ENCODE measurements around the gene AP5Z1.
"Not testable (repeated sequence)": the region's sequence is repeated elsewhere in the genome, so short reads cannot be mapped to it uniquely, and the experiment has no call there.

Gene AP5Z1

GRCh38 chr7:4789194-4790077 lies 14.0 kb downstream of the AP5Z1 start:
- DNase-seq, result no peak

DNA sequence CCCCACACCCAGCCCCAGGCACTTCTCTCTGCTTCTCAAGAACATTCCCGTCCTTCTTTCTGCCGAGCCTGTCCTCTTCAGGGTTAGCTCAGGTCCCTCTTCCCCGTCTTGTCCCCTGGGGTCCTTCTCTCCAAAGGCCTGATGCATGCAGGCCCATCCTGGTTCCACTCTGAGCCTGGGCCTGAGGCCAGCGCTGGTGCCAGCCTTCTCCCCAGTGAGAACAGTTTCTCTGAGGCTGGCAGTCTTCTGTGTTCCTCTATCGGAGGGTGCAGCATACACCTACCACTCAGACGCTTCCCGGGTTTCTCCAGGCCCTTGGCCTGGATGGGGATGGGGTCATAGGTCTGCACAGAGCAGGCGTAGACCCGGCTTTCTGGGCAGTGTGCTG lies 14.6 kb downstream of the AP5Z1 start:
- no peak for DNase-seq

- no peak for DNase-seq
Measured at GRCh38 chr7:4790516-4790991, 15.1 kb downstream of the AP5Z1 start.

DNA sequence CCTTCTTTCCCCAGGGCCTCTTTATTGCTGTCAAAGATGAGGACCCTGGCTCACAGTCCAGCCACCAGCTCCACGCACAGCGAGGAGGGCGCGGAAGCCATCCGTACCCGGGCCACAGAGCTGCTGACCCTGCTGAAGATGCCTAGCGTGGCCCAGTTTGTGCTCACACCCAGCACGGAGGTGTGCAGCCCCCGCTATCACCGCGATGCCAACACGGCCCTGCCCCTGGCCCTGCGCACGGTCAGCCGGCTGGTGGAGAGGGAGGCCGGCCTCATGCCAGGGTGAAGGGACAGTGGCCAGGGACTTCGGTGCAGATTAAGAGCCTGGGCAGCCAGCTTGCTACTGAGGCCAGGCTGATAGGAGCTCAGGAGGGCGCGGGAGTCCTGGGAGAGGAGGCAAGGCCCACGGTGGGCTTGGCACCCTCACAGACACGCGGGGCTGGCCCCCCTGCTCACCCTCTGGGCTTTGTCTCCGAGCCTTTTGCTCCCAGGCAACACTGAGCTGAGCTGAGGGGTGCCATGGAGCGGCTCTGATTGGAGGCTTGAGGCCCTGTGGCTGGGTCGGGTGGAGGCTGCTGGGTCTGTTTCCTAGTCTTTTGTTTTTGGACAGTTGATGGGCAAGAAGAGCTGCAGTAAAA lies 15.8 kb downstream of the AP5Z1 start:
- no peak for DNase-seq

- DNase-seq, result peak; percentile 27 to 72
Measured at GRCh38 chr7:4791738-4792536, 16.5 kb downstream of the AP5Z1 start.

GRCh38 chr7:4792537-4793126 lies 17.2 kb downstream of the AP5Z1 start:
- no peak for DNase-seq

DNA sequence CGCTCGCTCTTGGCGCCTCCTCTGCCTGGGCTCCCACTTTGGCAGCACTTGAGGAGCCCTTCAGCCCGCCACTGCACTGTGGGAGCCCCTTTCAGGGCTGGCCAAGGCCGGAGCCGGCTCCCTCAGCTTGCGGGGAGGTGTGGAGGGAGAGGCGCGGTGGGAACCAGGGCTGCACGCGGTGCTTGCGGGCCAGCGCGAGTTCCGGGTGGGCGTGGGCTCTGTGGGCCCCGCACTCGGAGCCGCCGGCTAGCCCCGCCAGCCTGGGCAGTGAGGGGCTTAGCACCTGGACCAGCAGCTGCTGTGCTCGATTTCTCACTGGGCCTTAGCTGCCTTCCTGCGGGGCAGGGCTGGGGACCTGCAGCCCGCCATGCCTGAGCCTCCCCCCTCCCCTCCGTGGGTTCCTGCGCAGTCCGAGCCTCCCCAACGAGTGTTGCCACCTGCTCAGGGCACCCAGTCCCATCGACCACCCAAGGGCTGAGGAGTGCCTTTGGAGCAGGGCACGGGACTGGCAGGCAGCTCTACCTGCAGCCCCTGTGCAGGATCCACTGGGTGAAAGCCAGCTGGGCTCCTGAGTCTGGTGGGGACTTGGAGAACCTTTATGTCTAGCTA lies 18.1 kb downstream of the AP5Z1 start:
- DNase-seq, result not testable (repeated sequence)

- not testable (repeated sequence) for DNase-seq
Measured at GRCh38 chr7:4794171-4794570, 18.7 kb downstream of the AP5Z1 start.

GRCh38 chr7:4794591-4795350 lies 19.3 kb downstream of the AP5Z1 start:
- no peak for DNase-seq

DNA sequence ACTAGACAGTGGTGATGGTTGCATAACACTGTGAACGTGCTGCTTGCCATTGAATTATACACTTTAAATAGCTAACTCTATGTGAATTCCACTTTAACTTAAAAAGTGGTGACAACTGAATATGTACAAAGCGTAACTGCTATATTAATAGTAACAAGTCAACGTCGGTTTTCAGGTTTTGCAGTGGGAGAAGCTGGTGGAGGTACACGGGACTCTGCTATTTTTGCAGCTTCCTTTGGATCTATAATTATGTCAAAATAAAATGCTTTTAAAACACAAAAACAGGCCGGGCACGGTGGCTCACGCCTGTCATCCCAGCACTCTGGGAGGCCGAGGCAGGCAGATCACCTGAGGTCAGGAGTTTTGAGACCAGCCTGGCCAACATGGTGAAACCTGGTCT lies 21.0 kb downstream of the AP5Z1 start:
- DNase-seq, result no peak

DNA sequence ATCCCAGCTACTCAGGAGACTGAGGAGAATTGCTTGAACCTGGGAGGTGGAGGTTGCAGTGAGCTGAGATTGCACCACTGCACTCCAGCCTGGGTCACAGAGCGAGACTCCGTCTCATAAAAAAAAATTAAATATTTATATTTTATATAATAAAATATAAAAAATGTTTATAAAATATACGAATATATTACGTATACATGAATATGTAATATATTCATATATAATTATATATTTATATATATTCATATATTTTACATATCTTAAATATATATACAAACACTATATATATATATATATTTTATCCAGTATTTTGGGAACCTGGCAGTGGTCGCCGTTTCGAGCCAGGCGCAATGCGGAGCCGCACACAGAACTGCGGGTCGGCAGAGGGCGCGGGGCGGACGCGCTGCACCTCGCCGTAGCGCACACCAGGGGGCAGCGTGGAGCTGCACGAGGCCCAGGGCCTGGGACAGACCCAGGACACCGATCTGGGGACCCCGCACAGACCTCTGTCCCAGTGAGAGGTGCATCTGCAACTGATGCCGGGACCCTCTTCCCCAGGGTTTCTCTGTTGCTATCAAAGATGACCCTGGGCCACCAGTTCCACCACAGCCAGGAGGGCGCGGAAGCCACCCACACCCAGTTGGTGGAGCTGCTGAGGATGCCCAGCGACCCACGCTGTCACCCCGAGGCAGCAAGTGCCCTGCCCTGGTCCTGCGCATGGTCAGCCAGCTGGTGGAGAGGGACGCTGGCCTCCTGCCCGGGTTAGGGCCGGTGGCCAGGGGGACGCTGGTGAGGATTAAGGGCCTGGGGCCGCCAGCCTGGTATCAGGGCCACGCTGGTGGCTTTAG lies 22.7 kb downstream of the AP5Z1 start:
- DNase-seq, result peak; percentile 17 to 22

DNA sequence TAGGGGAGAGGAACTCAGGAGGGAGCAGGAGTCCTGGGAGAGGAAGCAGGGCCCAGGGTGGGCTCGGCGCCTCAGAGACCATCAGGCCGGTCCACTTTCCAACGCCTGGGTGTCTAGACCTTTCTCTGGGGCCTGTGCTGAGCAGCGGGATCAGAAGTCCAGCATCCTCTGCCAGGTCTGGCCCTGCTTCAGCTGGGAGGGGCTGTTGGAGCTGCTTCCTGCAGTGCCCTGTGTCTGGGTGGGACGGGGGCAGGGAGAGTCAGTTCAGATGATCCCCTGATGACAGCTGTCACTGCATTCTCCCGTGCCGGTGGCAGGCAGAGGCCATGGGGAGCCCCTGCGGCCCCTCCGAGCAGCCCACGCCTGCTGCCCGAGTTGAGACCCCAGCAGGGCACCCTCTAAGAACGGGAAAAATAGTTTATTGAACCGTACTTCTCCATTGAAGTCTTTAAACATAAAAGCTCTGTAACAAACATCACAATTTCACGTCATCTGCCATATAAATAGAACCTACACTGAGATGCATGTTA lies 23.3 kb downstream of the AP5Z1 start:
- DNase-seq, result no peak

- no peak for DNase-seq
Measured at GRCh38 chr7:4799508-4800268, 24.3 kb downstream of the AP5Z1 start.

DNA sequence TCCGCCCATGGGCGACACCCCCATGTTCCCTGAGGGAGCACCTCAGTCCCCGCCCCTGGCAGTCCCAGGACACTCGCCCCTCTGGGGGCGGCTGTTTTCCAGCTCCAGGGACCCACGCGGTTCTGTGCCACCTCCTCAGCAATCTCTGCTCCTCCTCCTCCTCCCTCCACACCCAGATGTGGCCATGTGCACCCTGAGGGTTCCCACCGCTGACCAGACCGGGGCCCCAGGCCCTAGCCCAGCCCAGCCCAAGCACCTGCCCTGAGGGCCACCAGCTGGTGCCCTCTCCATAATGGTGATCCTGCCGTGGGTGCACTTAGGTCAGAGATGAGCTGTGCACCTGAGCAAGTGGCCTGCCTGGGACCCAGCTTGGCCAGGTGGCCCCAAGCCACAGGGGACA lies 25.1 kb downstream of the AP5Z1 start:
- DNase-seq, result no peak

DNA sequence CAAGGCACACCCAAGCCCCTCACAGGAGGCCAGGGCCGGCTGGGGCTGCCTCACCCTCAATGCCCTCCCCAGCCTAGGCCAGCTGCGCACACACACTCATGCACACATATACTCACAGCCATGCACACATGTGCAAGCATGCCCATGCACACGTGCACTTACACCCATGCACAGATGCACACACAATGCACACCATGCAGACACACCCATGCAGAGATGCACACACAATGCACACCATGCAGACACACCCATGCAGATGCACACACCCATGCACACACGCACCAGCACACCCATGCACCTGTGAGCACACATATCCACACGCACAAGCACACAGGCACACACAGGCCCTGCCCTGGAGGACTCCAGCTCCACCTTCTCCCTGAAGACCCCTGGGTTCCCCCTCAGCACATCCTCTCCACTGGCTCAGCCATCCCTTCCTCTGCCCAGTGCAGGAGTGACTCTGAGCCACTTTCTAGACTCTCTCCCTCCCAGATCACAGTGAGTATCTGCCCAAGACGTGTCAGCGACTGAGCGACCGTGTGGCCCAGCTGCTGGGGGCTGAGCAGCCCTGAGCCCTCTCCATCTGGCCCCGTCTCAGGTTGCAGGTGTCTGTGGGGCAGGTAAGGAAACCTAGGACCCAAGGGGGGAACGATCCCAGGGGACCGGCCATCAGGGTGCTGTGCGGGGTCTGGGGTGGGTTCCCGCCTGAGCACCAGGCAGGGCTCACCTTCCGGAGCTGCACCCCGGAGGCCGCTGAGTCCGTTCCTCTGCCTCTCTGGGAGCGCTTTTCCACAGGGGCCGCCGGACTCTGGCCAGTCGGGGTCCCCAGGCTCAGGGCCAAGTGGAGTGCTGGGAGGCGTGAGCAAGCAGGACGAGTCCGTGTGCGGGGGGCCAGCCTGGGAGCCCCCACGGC lies 25.8 kb downstream of the AP5Z1 start:
- no peak for DNase-seq

DNA sequence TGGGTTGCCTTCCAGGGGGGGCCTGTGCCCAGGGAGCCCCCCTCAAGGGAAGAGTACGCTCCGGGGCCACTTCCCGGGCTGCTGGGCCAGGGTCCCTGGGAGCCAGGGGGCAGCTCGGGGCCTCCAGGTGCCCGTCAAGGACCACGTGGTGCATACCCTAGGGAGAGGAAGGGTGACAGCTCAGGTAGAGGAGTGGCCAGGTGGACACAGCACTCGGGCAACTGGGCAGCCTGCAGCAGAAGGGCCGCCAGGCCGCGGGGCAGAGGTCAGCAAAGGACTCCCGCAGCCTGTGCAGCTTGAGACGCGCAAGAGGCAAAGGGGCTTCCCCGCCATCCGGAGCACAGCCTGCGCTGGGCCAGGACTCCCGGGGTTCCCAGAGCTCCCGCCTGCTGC lies 26.4 kb downstream of the AP5Z1 start:
- DNase-seq, result no peak

DNA sequence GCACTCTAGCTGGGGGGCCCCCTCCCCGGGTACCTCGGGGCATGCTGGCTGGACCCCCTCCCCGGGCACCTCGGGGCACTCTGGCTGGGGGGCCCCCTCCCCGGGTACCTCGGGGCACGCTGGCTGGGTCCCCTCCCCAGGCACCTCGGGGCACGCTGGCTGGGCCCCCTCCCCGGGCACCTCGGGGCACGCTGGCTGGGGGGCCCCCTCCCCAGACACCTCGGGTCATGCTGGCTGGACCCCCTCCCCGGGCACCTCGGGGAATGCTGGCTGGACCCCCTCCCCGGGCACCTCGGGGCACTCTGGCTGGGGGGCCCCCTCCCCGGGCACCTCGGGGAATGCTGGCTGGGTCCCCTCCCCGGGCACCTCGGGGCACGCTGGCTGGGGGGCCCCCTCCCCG lies 27.2 kb downstream of the AP5Z1 start:
- not testable (repeated sequence) for DNase-seq

DNA sequence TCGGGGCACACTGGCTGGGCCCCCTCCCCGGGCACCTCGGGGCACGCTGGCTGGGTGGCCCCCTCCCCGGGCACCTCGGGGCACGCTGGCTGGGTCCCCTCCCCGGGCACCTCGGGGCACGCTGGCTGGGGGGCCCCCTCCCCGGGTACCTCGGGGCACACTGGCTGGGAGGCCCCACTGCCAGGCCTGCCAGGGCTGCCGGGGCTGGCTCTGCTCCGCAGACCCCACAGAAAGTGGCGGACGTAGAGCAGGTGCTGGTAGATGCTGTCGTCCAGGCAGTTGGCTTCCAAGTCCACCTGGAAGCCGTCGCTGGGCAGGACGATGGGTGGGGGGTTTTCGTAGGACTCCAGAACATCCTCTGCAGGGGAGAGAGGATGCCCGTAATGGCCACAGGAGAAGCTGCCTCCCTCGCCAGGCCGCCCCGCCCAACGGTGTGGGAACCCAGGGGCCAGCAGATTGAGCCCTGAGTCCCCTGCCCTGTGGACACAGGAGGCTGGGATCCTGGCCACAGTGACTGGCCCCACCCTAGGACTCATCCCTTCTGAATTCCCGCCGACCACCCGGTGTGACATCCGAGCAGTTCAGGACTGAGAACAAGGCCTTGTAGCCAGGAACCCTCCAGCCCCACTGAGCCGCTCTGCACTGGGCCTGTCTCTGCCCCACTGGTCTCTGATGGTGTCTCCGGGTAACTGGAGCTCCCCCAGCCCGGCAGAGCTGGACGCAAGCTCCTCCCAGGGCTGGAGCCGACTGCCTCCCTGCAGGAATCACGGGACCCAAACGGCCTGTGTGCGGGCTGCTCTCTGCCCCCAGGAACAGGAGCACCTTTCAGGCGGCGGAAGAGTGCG lies 28.2 kb downstream of the AP5Z1 start:
- DNase-seq, result no peak

All from bone marrow (tissue), 2 donors.